Uterus (tissue), 2 donors: ENCODE results near the gene CDK3.

Source experiments
- CTCF ChIP-seq, 4 experiments: fragments of 200-600 bp in 2 of 4; fragments of 450-650 bp in 2 of 4; sonication (generic) in 2 of 4; IDR thresholded peaks; one replicate each; pipeline ENCODE4 v1.5.1; 2016 to 2019; ENCODE audit warnings: antibody characterized with exemption in 4 of 4, mild to moderate bottlenecking in 2 of 4, moderate library complexity in 1 of 4
- POLR2A ChIP-seq, 2 donors: fragments of 450-650 bp; IDR thresholded peaks; one replicate each; pipeline ENCODE4 v1.6.1; 2016; ENCODE audit warnings: antibody characterized with exemption in 2 of 2, mild to moderate bottlenecking in 1 of 2, moderate library complexity in 1 of 2

GRCh38 chr17:75998327-75998795, 2.3 kb upstream of the CDK3 start:
- TF ChIP-seq POLR2A (IDR thresholded peaks at IDR 0.05) (no peak), CTCF (IDR thresholded peaks at IDR 0.05) (no peak)
